Stimulated activated CD8-positive, alpha-beta memory T cell treated with anti-CD3 and anti-CD28 coated beads, Interleukin-7, amount 100 ng/mL, for 1 hour (primary cell): ENCODE data around the gene MRPS26.
"Not testable (repeated sequence)": the region's sequence is repeated elsewhere in the genome, so short reads cannot be mapped to it uniquely, and the experiment has no call there.

Experiments used
- DNase-seq, 2 donors: peaks; one replicate each; pipeline ENCODE4 v3.0.0-alpha.2; 2020; ENCODE audit warnings: low read depth in 2 of 2

Gene MRPS26

GRCh38 chr20:3045816-3046676 lies at the start of gene MRPS26:
Gene MRPS26, plus strand, starts transcription at chr20:3046052. Its CDS starts 17 bp downstream, at chr20:3046069.
- DNase-seq = peak; percentile 51 to 63

DNA sequence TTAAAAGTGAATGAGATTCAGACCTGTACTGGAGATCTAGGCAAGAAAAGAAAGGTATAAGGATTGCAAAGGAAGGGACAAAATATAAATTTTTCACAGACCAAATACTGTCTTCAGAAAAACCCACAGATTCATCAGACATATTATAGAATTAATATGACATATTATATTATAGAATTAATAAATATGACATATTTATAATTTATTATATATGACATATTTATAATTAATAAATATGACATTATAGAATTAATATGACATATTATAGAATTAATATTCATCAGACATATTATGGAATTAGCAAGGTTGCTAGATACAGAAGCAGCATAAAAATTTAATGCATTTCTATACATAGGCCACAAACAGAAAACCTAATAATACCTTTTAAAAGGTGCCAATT lies 47.1 kb upstream of the MRPS26 start:
- no peak for DNase-seq

DNA sequence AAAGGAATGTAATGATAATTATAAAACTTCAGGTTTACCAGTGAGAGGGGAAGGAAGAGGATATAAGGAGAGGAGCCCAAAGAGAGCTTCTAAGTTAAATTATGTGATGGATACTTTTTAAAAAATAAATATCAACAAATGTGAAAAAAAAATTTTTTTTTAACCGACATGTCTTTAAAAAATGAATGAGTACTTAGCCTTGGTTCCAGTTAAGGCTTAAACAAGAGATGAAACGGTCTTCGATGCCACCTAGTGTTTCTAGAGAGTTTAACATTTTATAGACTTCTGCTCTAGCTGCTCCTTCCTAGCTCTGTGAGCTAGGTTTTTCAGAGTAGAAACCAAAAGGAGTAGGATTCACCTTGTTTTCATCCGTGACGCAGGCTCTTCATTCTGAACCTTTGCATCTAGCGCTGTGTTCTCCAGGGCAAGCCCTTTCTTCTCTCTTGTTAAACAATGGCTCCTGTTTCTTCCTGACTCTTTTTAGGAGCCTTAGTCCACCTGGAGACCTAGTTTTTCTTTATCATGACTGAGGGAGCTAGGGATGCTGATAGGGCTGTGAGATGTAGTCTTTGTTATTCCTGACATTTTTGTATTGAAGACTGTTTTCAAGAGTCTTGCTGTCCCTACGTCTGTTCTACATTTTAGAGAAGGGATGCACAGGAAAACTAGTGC lies 44.9 kb upstream of the MRPS26 start:
- no peak for DNase-seq

- no peak for DNase-seq
Observed at GRCh38 chr20:3003416-3003815, 42.4 kb upstream of the MRPS26 start.

DNA sequence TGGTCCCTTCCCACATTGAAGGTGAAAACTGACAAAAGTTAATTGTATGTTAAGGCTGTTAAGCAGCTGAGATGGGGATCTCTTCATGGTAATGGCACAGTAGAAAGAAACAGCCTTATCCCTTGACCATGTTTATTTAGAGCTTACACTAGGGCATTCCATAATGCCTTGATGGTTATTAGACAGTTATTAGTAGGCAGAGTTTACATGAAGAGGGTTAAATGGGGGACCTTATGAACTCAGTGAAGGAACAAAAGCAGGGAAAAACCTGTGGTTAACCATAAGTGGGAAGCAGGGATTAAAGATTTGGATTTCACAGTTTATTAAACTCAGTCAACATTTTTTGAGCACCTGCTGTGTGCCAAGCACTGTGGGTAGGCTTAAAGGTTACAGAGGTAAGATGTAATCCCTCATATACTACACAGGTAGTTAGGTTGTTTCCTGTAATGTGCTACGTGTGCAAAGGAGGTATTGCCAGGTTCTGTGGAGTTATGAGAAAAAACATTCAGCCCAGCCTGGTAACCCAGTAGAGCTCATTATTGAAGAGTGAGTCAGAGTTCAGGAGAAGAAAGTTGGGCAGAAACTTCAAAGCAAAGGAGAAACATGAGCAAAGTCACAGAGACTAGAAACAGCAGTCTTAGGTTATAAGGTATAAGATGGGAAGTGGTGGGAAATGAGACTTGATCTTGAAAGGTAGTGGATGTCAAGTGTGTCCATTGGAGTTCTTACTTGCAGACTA lies 34.7 kb upstream of the MRPS26 start:
- no peak for DNase-seq

DNA sequence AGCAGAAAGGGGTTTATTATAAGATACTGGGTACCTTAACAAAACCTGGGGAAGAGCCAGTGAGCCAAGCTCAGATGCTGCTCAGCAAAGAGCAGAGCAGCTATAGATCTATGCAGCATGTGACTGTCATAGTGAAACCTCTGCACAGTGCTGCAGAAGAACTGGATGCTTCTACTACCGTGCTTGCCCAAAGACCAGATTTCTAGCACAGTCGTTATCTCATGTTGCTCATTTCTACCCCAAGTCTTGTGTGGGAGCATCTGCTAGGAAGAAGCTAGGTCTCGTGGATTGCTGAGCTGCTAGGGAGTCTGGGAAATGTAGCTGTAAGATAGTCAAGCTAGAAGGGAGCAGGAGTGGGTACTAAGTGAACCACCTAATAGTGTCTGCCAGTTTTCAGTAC lies 34.1 kb upstream of the MRPS26 start:
- no peak for DNase-seq

GRCh38 chr20:3013771-3014170 lies 32.1 kb upstream of the MRPS26 start:
- no peak for DNase-seq

DNA sequence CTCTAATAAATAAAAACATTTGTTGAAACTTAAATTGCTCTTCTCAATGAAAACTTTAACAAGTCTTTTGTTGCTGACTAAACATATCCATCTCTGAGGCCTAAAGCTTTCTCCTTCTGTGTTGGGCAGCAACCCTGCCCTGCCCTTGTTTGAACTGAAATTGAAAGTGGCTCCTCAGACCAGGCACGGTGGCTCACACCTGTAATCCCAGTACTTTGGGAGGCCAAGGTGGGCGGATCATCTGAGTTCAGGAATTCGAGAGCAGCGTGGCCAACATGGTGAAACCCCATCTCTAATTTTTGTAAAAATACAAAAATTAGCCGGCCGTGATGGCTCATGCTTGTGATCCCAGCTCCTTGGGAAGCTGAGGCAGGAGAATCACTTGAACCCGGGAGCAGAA lies 31.7 kb upstream of the MRPS26 start:
- no peak for DNase-seq

DNA sequence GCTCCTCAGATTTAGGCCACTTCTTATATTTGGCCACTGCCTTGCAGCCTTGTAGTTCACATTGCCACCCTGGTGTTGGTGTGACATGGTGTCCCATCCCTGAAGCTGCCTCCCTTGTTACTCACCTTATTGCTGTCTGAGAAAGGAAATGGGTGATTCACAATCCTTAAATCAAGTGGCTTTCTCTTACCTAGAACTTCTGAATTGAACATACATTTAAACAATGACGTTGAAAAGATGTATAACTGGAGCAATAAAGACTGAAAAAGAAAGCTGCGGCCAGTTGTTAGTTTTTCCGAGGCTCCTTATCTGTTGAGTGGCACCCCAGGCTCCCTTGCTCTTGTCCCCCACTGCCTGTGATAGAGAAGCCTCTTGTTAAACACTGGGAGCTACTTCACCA lies 31.2 kb upstream of the MRPS26 start:
- no peak for DNase-seq

DNA sequence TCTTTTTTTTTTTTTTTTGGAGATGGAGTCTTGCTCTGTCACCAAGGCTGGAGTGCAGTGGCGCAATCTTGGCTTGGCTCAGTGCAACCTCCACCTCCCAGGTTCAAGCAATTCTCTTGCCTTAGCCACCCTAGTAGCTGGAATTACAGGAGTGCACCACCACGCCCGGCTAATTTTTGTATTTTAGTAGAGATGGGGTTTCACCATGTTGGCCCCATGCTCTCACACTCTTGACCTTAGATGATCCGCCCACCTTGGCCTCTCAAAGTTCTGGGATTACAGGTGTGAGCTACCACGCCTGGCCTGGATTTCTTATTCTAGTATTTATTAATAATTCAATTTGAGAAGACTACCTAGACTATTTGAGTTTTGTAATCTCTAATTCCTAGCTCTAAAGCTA lies 30.6 kb upstream of the MRPS26 start:
- not testable (repeated sequence) for DNase-seq

- no peak for DNase-seq
Observed at GRCh38 chr20:3021327-3021726, 24.5 kb upstream of the MRPS26 start.

DNA sequence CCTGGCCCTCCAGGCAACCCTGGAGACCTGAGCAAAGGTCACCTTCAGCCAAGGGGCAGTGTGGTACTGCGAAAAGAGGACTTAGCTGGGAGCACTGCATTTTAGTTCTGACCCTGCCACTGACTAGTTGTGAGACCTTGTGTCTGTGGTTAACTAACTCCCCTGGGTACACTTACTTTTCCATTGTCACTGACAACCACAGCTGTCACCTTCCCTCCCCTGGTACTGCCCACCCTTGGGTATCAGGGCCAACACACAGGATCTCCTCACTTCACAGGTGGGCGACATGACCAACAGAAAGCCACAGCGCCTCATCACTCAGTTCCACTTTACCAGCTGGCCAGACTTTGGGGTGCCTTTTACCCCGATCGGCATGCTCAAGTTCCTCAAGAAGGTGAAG lies 24.1 kb upstream of the MRPS26 start:
- no peak for DNase-seq

DNA sequence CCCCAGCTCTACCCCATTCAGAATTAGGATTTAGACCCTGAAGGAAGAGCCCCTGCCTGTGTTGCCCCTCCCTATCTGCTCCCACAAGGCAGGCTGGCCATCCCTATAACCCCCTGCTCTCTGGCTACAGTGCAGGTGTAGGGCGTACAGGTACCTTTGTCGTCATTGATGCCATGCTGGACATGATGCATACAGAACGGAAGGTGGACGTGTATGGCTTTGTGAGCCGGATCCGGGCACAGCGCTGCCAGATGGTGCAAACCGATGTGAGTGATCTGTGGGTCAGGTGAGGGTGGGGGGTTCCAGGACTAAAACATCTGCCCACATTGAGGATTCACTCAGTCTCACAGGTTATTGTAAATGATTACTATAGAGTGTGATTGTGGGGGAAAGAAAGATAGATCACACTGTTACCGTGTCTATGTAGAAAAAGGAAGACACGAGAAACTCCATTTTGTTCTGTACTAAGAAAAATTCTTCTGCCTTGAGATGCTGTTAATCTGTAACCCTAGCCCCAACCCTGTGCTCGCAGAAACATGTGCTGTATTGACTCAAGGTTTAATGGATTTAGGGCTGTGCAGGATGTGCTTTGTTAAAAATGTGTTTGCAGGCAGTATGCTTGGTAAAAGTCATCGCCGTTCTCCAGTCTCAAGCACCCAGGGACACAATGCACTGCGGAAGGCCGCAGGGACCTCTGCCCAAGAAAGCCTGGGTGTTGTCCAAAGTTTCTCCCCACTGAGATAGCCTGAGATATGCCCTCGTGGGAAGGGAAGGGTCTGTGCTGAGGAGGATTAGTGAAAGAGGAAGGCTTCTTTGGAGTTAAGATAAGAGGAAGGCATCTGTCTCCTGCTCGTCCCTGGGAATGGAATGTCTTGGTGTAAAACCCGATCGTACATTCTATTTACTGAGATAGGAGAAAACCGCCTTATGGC lies 23.0 kb upstream of the MRPS26 start:
- DNase-seq = not testable (repeated sequence)

DNA sequence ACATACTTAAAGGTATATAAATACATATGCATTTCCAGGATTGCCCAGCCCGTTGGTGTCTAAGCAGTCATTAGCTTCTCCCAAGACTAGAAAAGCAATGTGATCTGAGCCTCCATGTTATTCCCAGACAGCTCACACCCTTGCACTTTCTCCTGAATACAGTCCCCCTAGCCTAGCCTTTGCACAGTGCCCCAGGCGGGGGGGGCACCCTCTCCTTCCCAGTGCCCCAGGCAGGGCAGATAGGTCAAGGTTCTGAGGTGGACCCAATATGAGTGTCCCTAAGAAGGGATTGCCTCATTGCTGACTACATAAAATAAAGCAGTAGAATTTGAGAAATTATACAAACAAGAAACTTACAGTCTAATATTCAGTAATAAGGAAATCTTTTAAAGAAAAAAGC lies 17.9 kb upstream of the MRPS26 start:
- no peak for DNase-seq

GRCh38 chr20:3031524-3032147 lies 14.2 kb upstream of the MRPS26 start:
- no peak for DNase-seq

DNA sequence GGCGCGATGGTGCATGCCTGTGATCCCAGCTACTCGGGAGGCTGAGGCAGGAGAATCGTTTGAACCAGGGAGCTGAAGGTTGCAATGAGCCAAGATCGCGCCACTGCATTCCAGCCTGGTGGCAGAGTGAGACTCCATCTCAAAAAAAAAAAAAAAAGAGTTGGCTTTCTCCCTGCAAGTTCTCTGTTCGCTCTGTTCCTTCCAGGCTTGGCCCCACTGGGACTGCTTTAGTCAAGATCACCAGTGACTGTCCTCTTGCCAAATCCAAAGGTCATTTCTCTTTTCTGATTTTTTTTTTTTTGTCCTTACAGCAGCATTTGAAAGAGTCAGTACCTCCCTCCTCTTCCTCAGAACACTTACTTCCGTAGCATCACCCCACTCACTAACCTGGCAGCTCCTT lies 13.2 kb upstream of the MRPS26 start:
- no peak for DNase-seq

DNA sequence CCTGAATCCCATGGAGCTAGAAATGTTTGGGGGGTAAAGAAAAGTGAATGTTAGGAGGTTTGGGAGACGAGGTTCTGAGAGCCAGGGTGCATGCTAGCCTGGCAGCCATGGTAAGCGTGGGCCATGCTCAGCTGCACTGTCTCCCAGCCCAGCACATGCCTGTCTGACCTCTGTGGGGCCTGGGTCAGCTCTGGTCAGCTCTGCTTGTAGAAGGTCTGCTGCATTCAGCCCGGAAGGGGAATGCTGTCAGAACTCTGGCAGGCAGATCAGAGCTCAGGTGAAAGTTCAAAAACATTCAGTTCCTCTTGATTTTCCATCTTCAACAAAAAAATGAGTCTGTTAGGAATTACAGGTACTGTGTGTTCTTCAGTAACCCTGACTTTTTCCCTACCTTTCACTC lies 8.2 kb upstream of the MRPS26 start:
- DNase-seq = no peak

- DNase-seq = no peak
Observed at GRCh38 chr20:3038454-3038853, 7.4 kb upstream of the MRPS26 start.

DNA sequence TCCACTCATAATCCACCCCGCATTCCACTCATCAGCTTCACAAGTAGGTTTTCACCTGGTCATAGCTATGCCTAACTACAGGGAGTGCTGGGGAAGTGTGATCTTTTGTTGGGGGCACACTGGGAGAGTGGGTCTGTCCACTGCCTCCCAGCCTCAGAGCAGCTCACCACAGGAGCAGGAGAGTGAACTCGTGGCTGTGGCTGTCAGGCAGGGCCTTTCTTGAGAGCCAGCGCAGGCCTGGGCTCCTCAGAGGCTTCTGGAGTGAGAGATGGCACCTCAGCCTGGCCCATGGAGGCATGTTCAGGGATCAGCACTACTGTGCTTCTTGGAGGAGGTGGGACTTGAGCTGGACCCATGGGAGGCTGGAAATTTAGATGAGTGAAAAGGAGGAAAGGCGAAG lies 6.4 kb upstream of the MRPS26 start:
- no peak for DNase-seq

DNA sequence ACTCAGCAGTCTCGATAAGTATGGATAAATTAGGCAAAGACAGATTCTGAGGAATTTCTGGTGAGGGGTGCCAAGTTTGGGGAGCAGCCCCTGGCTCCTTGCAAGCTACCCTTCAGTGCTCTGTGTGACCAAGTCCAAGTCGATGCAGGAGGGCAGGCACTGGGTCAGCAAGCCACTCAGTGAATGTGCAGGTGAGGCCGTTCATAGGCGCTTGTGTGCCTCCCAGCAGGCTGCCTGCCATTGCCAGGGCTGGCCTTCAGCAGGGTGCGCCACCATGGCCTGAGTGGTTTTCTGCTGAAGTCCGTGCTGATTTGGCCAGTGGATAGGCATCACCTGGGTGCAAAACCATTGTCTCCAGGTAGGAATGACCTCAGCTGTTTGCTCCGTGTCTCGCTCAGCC lies 5.8 kb upstream of the MRPS26 start:
- DNase-seq = no peak

GRCh38 chr20:3041854-3042409 lies 3.9 kb upstream of the MRPS26 start:
- no peak for DNase-seq
